Measurements from ENCODE around the gene ADCY3.

The ADCY3 gene

DNA sequence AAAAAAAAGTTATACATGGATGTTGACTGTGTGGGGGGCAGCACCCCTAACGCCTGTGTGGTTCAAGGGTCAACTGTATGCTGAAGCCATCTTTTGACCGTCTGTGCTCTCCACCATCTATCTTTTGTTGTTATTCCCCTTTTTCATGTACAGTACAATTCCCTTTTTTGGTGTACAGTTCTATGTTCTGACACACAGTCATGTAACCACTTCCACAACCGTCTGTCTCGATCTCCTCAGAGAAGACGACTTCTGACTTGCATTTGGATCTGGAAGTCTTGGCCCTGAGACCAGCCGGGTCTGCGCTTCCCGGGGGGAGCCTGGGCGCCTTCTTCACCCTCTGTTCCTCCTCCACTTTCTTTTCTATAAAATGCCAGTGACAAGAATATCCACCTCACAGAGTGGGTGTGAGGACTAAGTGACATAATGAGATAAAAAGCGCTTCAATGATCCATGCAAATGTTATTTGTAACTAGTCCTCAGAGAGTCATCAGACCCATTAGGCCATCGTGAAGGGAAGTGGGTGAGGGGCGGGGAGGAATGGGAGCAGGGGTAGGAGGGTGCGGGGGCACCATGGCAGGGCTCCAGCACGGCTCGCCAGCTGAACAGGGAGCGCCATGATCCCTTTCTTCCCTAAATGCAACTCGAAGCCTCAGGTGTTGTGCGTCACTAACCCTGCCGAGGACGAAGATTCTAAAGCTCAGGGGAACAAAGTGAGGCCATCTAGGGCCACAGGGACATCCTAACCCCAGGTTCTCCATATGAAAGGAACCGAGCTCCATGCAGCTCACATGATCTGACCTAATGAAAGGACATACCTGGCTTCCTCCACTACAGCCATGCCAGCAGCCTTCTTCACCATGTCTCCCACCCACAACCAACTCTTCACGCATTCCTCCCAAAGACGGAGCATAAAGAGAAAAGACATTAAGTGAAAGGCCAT, 16.6 kb downstream of the ADCY3 start:
- no peak for DNase-seq (ENCODE audit: low read depth)

DNA sequence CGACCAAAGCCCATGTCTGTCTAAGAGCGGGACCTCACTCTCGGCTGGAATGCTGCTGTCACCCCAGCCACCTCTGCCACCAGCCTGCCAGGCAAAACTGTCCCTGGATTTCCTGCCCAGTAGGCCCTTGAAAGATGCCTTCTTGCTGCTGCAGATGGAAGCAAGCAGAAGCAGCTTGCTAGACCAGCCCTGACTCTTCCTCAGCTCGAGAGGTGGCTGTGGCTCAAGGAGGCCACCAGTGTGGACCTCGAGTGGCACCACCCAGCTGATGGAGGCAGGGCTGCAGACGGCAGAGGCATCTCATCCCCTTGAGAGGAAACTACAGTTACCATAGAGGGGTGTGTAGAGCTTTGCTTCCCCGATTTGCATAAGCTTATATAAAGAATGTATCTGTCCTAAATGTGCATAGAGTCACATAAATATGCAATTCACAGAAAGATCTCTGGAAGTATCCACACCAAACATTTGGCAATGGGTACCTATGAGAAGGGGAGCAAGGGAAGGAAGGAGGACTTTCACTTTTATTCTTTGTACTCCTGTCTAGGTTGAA, 20.6 kb downstream of the ADCY3 start:
- DNase-seq (ENCODE audit: low read depth) = no peak

DNA sequence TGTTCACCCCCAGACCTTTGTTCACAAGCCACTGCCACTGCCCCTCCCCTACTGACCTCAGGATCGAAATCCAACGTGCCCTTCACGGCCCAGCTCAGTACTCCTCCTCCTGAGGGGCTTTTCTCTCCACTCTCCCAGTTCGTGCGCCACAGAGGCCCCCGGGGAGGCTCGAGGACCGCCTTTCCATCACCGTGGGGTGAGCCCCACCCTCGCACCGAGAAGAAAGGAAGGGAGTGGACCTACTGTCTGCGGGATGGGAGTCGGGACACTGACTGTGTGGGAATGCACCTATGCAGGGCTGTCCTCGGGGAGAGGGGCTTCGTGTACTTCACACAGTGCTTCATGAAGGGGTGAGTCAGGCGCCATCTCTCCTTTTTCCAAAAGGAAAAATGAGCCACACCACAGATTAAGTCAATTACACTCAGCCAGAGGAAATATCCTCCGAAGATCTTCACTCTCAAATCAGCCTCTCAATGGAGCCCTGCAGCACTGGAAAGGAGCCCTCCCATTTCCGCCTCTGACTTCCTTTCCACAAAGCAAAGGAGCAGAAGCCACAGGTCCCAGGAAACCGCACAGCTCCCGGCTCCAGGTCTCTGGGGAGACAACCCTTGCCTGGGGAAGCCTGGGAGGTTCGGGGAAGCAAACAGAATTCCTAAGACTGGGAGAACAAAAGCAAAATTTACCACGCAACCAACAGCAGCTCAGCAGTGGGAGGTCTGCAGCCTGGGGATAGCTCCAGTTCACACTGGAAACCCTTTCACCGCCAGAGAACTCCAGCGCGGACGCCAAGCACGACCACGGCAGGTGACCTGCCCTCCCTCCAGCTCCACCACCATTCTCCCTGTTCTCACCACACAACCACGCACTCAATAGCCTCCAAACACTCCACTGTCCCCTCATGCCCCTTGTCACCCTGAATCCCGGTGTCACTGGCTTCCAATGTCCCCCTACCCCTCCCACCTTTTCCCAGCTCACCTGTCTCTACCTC, 21.6 kb downstream of the ADCY3 start:
- DNase-seq (ENCODE audit: low read depth) = no peak

DNA sequence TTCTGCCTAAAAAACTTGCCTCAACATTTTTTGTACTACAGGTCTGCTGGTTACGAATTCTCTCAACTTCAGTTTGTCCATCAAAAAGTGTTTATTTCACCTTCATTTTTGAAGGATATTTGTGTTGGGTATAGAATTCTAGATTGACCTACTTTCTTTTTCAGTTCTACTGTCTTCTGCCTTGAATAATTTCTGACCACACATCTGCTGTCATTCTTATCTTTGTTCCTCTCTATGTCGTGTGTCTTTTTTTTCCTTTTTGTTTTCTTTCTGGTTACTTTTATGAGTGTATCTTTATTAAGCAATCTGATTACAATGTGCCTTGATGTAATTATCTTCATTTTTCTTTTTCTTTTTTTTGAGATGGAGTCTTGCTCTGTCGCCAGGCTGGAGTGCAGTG, 25.3 kb downstream of the ADCY3 start:
- no peak for DNase-seq (ENCODE audit: low read depth)

DNA sequence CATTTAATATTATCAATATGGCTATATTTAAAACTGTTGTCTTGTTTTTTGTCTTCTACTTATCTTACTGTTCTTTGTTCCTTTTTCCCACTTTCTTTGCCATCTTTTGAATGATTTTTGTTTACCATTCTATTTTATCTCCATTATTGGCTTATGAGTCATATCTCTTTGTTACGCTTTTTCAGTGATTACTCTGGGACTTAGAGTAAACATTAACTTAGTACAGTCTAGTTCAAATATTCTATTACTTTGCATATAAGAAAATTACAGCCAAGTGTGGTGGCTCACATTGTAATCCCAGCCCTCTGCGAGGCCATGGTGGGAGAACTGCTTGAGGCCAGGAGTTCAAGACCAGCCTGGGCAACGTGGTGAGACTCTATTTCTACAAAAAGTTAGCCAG, 26.1 kb downstream of the ADCY3 start:
- no peak for DNase-seq (ENCODE audit: low read depth)

DNA sequence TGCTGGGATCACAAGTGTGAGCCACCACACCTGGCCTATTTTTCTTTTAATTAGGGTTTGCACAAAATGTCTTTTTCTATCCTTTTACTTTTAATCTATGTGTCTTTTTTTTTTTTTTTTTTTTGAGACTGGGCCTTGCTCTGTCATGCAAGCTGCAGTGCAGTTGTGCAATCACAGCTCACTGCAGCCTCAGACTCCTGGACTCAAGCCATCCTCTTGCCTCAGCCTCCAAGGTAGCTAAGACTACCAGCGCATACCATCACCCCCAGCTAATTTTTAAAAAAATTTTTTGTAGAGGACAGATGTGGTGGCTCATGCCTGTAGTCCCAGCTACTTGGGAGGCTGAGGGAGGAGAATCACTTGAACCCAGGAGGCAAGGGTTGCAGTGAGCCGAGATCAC, 27.1 kb downstream of the ADCY3 start:
- peak; percentile 51 for DNase-seq (ENCODE audit: low read depth)

DNA sequence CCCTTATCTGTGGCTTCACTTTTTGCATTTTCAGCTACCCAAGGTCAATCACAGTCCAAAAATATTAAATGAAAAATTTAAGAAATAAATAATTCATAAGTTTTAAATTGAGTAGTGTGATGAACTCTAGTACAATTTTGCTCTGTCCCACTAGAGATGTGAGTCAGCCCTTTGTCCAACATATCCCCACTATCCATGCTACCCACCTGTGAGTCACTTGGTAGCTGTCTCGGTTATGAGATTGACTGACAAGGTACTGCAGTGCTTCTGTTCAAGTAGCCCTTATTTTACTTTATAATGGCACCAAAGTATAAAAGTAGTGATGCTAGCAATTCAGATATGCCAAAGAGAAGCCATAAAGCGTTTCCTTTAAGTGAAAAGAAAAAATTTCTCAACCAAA, 28.8 kb downstream of the ADCY3 start:
- DNase-seq (ENCODE audit: low read depth) = no peak

DNA sequence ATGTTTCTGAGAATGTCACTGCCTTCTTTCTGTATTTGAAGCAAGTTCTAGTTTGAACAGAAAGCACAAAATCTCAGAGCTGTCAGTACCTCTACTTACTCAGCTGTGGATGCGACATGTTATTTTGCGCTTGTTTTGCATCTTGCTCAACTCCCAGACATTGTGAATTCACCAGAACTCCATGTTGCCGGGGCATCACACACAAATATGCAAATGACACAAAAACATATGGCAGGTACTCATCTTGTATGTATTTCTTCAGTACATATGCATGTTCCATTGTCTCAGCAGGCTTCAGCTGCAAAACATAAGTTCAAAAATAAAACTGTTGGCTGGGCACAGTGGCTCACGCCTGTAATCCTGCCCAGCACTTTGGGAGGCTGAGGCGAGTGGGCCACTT, 30.8 kb downstream of the ADCY3 start:
- DNase-seq (ENCODE audit: low read depth) = no peak

DNA sequence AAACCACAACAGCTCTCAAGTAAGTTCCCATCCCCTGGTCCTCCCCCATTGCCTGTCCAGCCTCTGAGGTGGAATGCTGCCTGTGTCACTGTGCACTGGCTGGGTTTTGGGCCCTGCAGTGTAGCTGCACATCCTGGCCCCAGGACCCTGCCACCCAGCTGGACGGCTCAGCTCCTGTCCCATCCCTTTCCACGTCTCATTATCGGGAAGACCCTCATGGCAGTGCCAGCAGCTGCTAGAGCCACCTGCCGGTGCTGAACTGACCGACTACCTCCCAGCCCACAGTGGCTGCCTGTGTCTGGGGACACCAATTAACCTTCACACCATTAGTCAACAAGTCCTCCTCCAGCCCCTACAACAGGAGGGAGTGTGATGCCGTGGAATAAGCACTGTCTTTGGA, 31.9 kb downstream of the ADCY3 start:
- no peak for DNase-seq (ENCODE audit: low read depth)

DNA sequence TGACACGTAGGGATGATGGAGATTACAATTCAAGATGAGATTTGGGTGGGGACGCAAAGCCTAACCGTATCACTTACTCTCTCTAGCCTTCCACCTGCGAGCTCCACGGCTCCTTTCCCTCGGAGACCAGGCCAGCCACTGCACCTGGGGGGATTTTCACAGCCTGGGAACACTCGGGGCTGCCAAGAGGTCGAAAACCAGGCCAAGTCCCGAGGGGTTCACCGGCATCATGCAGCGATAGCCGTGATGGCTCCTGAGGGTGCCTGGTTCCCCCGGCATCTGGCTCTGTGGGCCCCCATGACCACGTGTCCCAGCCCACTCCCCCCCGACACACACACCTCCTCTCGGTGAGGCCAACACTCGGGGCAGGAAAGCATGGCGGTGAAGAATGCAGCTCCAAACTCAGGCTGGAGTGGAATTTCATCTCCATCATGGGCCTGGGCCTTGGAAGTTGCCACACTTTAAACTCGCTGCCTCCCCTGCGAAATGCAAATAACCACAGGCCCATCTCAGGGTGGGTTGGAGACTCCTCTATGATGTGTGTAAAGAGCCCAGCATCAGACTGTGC, 32.6 kb downstream of the ADCY3 start:
- no peak for DNase-seq (ENCODE audit: low read depth)

DNA sequence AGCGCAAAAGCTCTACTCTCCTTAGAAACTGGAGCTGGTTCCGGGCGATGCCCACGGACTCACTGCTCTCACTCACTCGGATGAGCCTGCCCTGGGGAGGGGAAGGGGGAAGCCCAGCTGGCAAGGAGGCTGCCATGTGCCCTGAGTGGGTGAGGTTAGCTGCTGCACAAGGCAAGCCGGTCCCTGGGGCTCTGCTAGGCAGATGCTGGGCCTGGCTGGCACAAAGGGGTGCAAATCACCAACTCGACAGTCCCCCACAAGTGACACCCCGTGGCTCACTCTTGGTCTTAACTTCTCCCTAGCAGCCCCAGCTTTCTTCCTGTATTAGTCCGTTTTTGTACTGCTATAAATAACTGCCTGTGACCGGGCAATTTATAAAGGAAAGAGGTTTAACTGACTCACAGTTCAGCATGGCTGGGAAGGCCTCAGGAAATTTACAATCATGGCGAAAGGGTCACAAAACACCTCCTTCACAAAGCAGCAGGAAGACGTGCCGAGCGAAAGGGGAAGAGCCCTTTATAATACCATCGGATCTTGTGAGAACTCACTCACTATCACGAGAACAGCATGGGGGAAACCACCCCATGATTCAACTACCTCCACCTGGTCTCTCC, 33.2 kb downstream of the ADCY3 start:
- no peak for DNase-seq (ENCODE audit: low read depth)

DNA sequence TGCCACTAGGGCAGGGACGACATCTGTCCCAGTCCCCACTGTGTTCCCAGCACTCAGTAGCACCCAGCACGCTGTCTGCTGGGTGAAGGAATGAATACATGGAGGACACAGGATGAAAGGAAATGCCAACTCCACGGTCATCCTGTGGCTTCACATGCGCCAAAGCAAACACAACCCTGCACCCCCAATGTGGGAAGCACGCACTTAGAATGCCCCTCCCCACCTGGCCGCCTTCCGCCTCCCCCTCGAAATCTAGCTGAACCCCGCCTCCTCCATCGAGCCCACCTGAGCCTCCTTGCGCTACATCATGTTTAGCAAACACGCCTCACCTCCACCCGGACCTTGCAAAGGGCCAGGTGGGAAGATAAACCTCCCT, 33.9 kb downstream of the ADCY3 start:
- DNase-seq (ENCODE audit: low read depth) = no peak

DNA sequence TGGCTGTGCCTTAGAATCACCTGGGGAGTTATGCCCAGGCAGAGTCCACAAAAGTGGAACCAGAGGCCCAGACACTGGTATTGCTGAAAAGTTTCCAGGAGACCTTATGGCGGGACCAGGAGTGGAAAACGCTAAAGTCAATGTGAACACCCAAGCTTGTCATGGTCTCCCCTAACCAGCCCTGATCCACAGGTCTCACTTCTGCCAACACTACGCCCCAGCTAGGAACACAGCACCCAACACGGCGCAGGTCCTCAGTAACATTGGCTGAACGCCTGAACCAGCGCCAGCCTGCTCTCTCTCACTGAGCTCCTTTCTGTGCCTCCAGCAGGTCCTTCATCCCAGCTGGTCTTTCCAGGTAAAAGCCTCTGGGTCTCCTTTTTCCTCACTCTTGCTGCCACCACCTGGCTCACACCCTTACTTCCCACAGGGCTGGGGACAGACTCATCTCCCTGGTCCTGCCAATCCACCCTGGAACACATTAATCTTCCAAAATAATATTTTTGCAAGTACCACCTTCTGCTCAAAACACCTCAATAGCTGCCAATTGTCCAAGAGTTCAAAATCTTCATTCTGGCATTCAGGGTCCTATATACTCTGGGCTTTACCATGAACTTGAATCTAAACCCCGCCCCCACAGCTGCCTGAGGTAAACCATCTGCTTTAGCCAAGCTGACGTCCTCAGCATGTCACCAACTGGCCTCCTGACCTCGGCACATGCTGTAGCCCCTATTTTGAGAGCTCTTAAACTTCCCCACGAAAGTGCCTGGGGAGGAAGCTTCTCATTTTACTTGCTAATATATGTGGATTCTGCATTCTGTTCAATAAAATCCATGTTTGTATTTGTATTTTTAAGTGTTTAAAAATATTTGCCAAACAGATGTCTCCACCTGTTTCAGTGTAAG, 34.6 kb downstream of the ADCY3 start:
- DNase-seq (ENCODE audit: low read depth) = no peak

DNA sequence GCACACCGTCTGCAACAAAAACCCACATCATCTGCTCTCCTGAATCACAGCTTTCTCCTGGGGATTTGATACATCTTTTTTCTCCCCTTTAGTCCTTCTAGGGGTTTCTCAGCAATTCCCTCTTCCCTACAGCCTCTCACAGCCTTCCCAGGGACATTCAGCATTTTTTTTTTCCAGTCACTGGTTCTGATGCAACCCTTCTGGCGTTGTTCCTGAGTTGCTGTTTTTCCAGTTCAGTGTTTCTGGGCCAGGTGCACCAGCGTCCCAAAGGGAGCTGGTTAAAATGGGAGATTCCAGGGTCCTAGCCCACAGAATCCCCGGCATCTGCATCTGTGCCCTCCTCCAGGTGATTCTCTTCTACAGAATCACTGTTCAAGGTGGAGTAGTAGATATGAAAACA, 36.1 kb downstream of the ADCY3 start:
- peak; percentile 40 for DNase-seq (ENCODE audit: low read depth)

DNA sequence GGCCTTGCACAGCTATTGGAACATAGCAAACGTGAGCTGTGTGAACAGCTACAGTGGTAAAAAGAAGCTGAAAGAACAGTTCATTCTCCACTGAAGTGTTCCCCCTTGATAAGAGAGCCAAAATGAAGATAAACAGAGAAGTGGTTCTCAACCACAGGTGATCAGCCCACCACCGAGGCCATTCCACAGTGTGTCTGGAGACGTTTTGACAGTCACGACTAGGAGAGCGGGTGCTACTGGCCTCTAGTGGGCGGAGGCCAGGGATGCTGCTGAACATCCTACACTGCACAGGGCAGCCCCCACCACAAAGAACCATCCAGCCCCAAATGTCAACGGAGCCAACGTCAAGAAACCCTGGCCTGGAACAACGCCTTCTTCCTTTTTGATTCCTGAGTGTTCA, 38.4 kb downstream of the ADCY3 start:
- no peak for DNase-seq (ENCODE audit: low read depth)

DNA sequence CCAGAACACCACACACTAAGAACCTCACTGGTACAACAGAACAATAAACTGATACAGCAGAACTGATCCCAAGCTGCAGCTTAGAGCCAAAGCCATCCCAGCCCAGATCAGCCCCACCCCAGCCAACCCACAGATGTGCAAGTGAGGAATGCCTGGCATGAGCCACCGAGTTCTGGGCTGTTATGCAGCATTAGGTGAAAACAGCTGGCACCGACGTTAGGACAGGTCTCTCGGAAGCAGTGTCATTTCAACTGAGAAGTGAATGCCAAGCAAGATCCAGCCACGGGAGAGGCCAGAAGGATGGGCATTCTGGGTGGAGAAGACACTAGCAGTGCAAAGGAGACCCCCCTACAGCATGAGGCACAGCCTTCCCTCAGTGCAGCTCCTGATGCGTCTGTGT, 38.9 kb downstream of the ADCY3 start:
- no peak for DNase-seq (ENCODE audit: low read depth)

DNA sequence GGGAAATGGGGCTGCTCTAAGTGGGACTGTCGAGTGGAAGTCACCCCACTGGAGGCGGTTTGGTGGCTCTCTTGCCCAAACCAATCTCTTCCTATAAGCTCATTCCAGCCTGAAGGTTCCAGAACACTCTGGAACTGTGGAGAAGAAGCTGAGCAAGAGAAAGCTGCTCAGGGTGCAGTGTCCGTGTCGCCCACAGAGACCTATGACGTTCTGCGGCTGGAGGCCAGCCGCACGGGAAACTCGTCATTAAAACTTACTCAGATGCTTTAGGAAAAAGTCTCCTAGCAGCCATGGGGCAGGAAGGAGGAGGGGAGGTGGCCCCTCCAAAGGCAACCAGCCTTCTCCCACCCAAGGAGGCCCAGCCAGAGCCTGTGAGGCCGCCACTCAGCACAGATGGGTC, 41.7 kb downstream of the ADCY3 start:
- DNase-seq (ENCODE audit: low read depth) = no peak

DNA sequence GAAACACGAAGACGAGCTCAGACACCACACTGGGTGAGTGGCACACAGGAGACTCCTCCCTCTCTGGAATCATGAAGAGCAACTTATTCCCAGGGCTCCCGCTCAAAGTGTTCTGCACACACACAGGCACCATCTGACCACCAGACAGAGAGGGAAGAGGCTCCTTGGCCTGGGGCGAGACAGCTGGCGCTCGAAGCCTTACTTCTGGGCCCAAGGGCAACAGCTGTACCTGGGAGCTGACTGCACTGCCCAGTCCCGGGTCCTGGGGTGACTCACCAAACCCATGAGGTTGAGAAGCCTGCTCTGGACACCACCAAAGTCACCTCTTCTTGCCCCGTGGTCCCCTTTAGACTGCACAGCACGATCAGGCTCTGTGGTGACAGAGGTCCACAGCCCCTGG, 42.4 kb downstream of the ADCY3 start:
- no peak for DNase-seq (ENCODE audit: low read depth)

DNA sequence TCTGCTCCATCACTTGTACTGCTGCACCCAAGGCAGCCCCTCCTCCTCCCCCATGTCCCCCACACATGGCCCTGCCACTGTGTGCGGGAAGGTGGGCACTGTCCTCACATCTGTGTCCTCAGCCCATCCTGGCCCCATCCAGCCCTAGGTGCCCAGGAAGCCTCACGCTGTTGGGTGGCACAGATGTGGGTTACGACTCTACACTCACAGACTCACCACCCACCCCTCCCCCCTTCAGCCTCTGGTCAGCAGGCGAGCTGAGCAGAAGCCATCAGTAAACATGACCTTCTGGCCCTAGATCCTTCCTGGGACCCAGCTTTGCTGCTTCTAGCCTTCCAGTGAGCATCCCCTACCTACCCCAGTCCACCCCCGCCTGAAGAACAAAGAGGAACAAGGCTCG, 43.0 kb downstream of the ADCY3 start:
- DNase-seq (ENCODE audit: low read depth) = no peak

DNA sequence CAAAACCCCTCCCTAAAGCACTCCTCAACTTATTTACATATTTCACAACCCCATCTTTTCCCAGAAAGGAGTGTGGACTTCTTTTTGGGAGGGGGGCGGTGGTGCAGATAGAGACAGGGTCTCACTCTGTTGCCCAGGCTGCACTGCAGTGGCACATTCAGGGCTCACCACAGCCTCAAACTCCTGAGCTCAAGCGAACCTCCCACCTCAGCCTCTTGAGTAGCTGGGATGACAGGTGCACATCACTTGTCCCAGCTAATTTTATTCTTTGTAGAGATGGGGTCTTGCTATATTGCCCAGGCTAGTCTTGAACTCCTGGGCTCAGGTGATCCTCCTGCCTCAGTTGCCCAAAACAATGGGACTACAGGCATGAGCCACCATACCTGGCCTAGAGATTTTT, 44.1 kb downstream of the ADCY3 start:
- DNase-seq (ENCODE audit: low read depth) = no peak

DNA sequence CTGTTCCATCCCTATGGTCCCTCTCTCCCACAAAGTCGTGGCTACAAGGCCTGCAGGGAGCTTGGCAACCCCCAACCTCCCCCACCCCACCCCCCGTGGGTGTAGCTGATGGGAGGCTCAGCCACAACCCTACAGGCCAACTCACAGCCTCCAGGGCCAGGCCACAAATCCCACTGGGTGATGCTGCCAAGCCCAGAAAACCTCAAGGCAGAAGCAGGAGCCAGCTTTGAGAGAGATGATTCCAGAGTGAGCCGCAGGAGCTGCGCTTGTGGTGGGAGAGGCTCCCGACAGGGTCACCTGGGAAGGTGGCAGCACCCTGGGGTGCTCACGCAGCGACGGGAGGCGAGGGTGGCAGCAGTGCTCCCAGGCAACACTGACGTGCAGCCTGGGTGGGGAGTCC, 44.8 kb downstream of the ADCY3 start:
- DNase-seq (ENCODE audit: low read depth) = no peak
